ACC112 (cell line): ENCODE results near the gene JMJD1C.
"Not testable (repeated sequence)": the region's sequence is repeated elsewhere in the genome, so short reads cannot be mapped to it uniquely, and the experiment has no call there.

ENCODE experiments used
- H2AFZ ChIP-seq: fragments of 200-600 bp; sonication (generic); one replicate; pipeline ENCODE4 v1.6.0; 2017; ENCODE audit warnings: antibody characterized with exemption, low read length; ENCODE audit not compliant: unreplicated experiment
- H3K27ac ChIP-seq: fragments of 200-600 bp; sonication (generic); 2 replicates; pipeline ENCODE4 v1.5.1; 2014; ENCODE audit warnings: low read depth, mild to moderate bottlenecking, antibody characterized with exemption, low read length, moderate library complexity
- H3K27me3 ChIP-seq: fragments of 200-600 bp; sonication (generic); 2 replicates; pipeline ENCODE4 v1.6.1; 2014; ENCODE audit warnings: mild to moderate bottlenecking, antibody characterized with exemption, low read length, moderate library complexity, mixed read lengths; ENCODE audit not compliant: insufficient read depth
- H3K36me3 ChIP-seq: fragments of 200-600 bp; sonication (generic); 2 replicates; pipeline ENCODE4 v1.6.1; 2016; ENCODE audit warnings: mild to moderate bottlenecking, antibody characterized with exemption, low read length, moderate library complexity, mixed read lengths; ENCODE audit not compliant: insufficient read depth
- H3K4me1 ChIP-seq: fragments of 200-600 bp; sonication (generic); one replicate; pipeline ENCODE4 v1.6.1; 2016; ENCODE audit warnings: low read length, mixed read lengths; ENCODE audit not compliant: insufficient read depth, unreplicated experiment, control insufficient read depth
- H3K4me3 ChIP-seq: fragments of 200-600 bp; sonication (generic); 2 replicates; pipeline ENCODE4 v1.5.1; 2014; ENCODE audit warnings: mild to moderate bottlenecking, low read depth, low read length
- H3K79me2 ChIP-seq: fragments of 200-600 bp; sonication (generic); one replicate; pipeline ENCODE4 v1.6.0; 2016; ENCODE audit warnings: low read length; ENCODE audit not compliant: control insufficient read depth, unreplicated experiment, insufficient read depth

Gene JMJD1C

DNA sequence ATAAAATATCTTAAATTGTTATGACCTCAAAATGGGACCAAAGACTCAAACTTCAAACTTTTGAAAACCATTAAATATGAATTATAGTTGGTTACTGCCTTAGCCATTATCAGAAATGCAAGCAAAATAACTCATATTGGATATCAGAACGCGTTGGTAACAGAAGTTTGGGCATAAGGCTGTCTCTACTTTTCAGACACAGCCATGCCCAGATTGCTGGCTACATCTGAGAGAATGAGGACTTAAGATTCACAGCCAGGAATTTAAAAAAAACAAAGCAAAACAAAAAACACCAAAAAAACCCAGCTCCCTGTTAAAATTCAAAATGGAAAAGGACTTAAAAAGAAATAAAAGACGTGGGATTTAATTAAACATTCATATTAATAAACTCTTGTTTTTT lies 161.6 kb downstream of the JMJD1C start:
- Histone ChIP-seq H2AFZ (no peak overlapping the region), H3K27me3 (no peaks in the 10 kb centered on the region), H3K4me1 (no peaks in the 10 kb centered on the region), H3K4me3 (no peak overlapping the region), H3K36me3 (no peaks in the 10 kb centered on the region), H3K27ac (no peak overlapping the region), H3K79me2 (peaks cover 37% of the 10 kb centered on the region)

DNA sequence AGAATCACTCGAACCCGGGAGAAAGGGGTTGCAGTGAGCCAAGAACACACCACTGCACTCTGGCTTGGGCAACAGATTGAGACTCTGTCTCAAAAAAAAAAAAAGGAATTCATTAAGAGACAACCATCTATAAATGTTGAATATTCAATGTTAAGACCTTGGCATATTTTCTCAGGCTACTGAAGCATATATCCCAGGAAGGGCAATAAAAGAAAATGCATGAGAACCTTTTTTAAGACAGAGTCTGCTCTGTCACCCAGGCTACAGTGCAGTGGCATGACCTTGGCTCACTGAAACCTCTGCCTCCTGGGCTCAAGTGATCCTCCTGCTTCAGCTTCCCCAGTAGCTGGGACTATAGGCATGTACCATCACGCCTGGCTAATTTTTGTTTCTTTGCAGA lies 165.0 kb downstream of the JMJD1C start:
- Histone ChIP-seq H3K4me1 (no peaks in the 10 kb centered on the region), H3K27me3 (no peaks in the 10 kb centered on the region), H3K4me3 (no peak overlapping the region), H3K27ac (no peak overlapping the region), H2AFZ (no peak overlapping the region), H3K79me2 (peaks cover 36% of the 10 kb centered on the region), H3K36me3 (no peaks in the 10 kb centered on the region)

GRCh38 chr10:63297941-63298340 lies 167.8 kb downstream of the JMJD1C start:
- H3K4me1 ChIP-seq: no peaks in the 10 kb centered on the region
- H2AFZ ChIP-seq: no peak overlapping the region
- no peak overlapping the region for H3K27ac ChIP-seq
- peaks cover 46% of the 10 kb centered on the region for H3K79me2 ChIP-seq
- no peaks in the 10 kb centered on the region for H3K36me3 ChIP-seq
- no peaks in the 10 kb centered on the region for H3K27me3 ChIP-seq
- H3K4me3 ChIP-seq: no peak overlapping the region

DNA sequence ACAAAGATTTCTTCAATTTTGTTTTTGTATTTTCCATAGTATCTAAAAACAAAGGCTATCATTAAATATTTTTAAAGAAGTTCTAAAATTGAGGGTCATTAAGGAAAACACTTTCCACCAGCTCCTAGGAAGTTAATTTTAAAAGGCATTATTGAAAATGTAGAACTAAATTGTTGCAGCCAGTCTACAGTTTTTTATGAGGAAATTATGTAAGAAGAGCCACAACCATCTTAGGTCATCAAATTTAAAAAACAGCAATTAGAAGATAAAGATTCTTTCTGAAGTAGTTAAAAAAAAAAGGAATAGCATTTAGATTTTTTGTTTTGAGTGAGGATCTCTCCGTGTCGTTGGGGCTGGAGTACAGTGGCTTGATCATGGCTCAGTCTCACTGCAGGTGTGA lies 171.0 kb downstream of the JMJD1C start:
- H3K27ac ChIP-seq: no peak overlapping the region
- no peaks in the 10 kb centered on the region for H3K36me3 ChIP-seq
- no peak overlapping the region for H2AFZ ChIP-seq
- no peaks in the 10 kb centered on the region for H3K27me3 ChIP-seq
- H3K79me2 ChIP-seq: peaks cover 40% of the 10 kb centered on the region
- no peaks in the 10 kb centered on the region for H3K4me1 ChIP-seq
- H3K4me3 ChIP-seq: no peak overlapping the region

DNA sequence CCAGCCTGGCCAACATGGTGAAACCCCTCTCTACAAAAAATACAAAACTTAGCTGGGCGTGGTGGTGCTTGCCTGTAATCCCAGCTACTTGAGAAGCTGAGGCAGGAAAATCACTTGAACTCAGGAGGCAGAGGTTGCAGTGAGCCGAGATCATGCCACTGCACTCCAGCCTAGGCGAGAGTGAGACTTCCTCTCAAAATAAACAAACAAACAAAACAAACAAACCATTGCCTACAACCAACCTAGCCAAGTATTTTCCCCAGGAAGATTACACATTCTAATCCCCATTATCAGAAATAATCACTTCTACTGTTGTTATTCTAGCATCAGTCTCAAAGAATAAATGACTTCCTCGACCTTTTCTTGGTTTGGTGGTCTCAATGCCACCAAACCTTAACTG lies 172.9 kb downstream of the JMJD1C start:
- H3K79me2 ChIP-seq: peaks cover 36% of the 10 kb centered on the region
- H3K27ac ChIP-seq: not testable (repeated sequence)

GRCh38 chr10:63288170-63288569 lies 177.6 kb downstream of the JMJD1C start:
- Histone ChIP-seq H3K27ac (no peak overlapping the region), H3K4me1 (no peaks in the 10 kb centered on the region), H3K4me3 (no peak overlapping the region), H3K36me3 (no peaks in the 10 kb centered on the region), H2AFZ (no peak overlapping the region), H3K79me2 (peaks cover 24% of the 10 kb centered on the region), H3K27me3 (no peaks in the 10 kb centered on the region)

More for the DNA sequence above, 172.9 kb downstream of the JMJD1C start:
- H3K4me1 ChIP-seq, H3K4me3 ChIP-seq, H3K27me3 ChIP-seq, H2AFZ ChIP-seq, H3K36me3 ChIP-seq: not testable (repeated sequence)

DNA sequence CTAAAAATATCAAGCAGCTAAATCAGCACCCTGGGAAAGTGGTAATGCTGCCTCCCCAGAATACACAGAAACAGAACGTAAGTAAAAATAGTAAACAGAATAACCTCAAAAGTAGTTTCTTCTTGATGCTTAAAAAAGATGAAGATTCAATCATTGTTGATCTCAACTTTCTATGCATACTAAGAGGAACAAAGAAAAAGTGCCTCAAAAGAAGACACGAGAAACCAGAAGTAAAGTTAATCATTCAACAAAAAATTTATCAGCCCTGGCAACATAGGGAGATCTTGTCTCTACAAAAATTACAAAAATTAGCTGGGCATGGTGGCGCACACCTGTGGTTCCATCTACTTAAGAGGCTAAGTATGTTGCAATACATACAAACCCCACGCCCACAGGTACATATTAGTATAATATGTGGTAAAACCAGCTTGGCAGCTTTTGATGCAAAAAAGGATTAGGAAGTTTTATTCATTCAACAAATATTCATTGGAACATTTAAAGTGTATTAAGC lies 179.0 kb downstream of the JMJD1C start:
- Histone ChIP-seq H3K4me3 (no peak overlapping the region), H3K4me1 (no peaks in the 10 kb centered on the region), H3K27ac (no peak overlapping the region), H3K79me2 (peaks cover 27% of the 10 kb centered on the region), H3K36me3 (0 out of 2 replicates have a peak, but pooled peaks cover 3% of the 10 kb centered on the region), H3K27me3 (no peaks in the 10 kb centered on the region), H2AFZ (no peak overlapping the region)

DNA sequence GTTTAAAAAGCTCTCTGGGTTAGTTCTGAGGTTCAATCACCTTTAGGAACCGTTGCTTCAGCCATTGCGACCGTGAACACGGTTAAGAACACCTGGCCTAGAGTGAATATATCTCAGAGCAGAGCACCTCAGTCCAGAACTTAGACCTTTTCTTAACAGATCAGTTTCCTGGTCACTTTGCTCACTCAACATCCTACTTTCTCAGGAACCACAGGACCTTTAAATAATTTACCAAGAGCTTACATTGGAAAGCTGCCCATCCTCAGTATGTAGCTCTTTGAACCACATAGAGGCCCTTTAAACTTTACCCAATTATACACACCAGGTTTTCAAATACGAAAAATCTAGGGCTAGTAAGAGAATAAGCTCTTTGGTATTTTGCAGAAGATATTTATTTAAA lies 179.4 kb downstream of the JMJD1C start:
- H3K36me3 ChIP-seq: peaks cover 3% of the 10 kb centered on the region; the same call in 1 of the 2 replicates
- H3K4me3 ChIP-seq: no peak overlapping the region
- H2AFZ ChIP-seq: no peak overlapping the region
- peaks cover 27% of the 10 kb centered on the region for H3K79me2 ChIP-seq
- no peaks in the 10 kb centered on the region for H3K27me3 ChIP-seq
- no peaks in the 10 kb centered on the region for H3K4me1 ChIP-seq
- no peak overlapping the region for H3K27ac ChIP-seq

GRCh38 chr10:63283901-63284300 lies 181.9 kb downstream of the JMJD1C start:
- peaks cover 22% of the 10 kb centered on the region for H3K79me2 ChIP-seq
- not testable (repeated sequence) for H3K4me3 ChIP-seq, H3K27ac ChIP-seq, H3K4me1 ChIP-seq, H3K36me3 ChIP-seq, H2AFZ ChIP-seq, H3K27me3 ChIP-seq

GRCh38 chr10:63283093-63283492 lies 182.7 kb downstream of the JMJD1C start:
- Histone ChIP-seq H3K27me3 (no peaks in the 10 kb centered on the region), H2AFZ (no peak overlapping the region), H3K79me2 (peaks cover 21% of the 10 kb centered on the region), H3K4me3 (no peak overlapping the region), H3K4me1 (no peaks in the 10 kb centered on the region), H3K27ac (no peak overlapping the region), H3K36me3 (peaks cover 3% of the 10 kb centered on the region; the same call in 1 of the 2 replicates)

DNA sequence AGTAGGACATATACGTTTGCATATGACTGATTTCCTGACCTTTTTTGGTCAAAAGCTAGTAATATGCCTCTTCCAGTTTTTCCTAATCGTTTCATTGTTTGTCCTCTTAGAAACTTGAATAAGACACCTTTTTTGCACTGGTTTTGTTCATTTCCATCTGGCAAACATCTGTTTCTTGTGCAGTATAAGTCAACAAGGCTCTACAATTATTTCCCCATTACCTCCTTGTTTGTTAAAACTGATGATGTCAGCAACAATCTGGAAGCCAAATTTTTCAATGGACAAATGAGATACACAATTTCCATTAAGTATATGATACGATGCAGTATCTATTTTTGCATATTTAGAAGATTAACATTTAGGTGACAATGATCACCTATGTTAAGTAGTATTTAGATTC lies 183.8 kb downstream of the JMJD1C start:
- no peak overlapping the region for H2AFZ ChIP-seq
- H3K27ac ChIP-seq: no peak overlapping the region
- peaks cover 3% of the 10 kb centered on the region; the same call in 1 of the 2 replicates for H3K36me3 ChIP-seq
- H3K27me3 ChIP-seq: no peaks in the 10 kb centered on the region
- H3K79me2 ChIP-seq: peaks cover 21% of the 10 kb centered on the region
- no peak overlapping the region for H3K4me3 ChIP-seq
- H3K4me1 ChIP-seq: no peaks in the 10 kb centered on the region
